Raji (cell line): ENCODE measurements around the gene TENM4.

Experiments
- POLR2A ChIP-seq: IDR thresholded peaks from 2 replicates; pipeline ENCODE4 v1.6.1; 2011; ENCODE audit warnings: low read depth, low read length, control low read depth; ENCODE audit not compliant: insufficient read depth

TENM4 gene

GRCh38 chr11:79076526-79077115, 364.2 kb downstream of the TENM4 start:
- no peak for TF ChIP-seq POLR2A

- TF ChIP-seq POLR2A, result no peak
Measured at GRCh38 chr11:79074547-79074946, 366.3 kb downstream of the TENM4 start.

GRCh38 chr11:79071190-79071589, 369.6 kb downstream of the TENM4 start:
- TF ChIP-seq POLR2A, result no peak

- TF ChIP-seq POLR2A, result no peak
Measured at GRCh38 chr11:79070518-79070917, 370.3 kb downstream of the TENM4 start.

- no peak for TF ChIP-seq POLR2A
Measured at GRCh38 chr11:79069504-79069903, 371.3 kb downstream of the TENM4 start.

GRCh38 chr11:79068356-79068755, 372.5 kb downstream of the TENM4 start:
- TF ChIP-seq POLR2A, result no peak

GRCh38 chr11:79067352-79067679, 373.5 kb downstream of the TENM4 start:
- no peak for TF ChIP-seq POLR2A

- TF ChIP-seq POLR2A, result no peak
Measured at GRCh38 chr11:79066456-79067351, 374.1 kb downstream of the TENM4 start.

- TF ChIP-seq POLR2A, result no peak
Measured at GRCh38 chr11:79062814-79063762, 377.7 kb downstream of the TENM4 start.

- TF ChIP-seq POLR2A, result no peak
Measured at GRCh38 chr11:79060081-79060953, 380.5 kb downstream of the TENM4 start.

GRCh38 chr11:79059141-79059540, 381.7 kb downstream of the TENM4 start:
- no peak for TF ChIP-seq POLR2A

GRCh38 chr11:79055856-79056631, 384.8 kb downstream of the TENM4 start:
- TF ChIP-seq POLR2A, result no peak

GRCh38 chr11:79054636-79055035, 386.2 kb downstream of the TENM4 start:
- TF ChIP-seq POLR2A, result no peak

- TF ChIP-seq POLR2A, result no peak
Measured at GRCh38 chr11:79052544-79052943, 388.3 kb downstream of the TENM4 start.
